GM23338 (cell line): ENCODE data around the gene ACD. TPM values are rescaled to one million over a fixed set of nuclear protein-coding genes. Genes with fewer than 3 reads are reported as not detected.

Experiments used
- ATAC-seq: fragments of 200-7000 bp; cut with Tn5 transposase; 3 replicates; pipeline ENCODE4 v1.9.1; 2020
- DNase-seq: peaks from one replicate; pipeline ENCODE4 v3.0.0-alpha.2; 2015; ENCODE audit warnings: low spot score
- H2AFZ ChIP-seq: fragments of 200-600 bp; sonication (generic); 2 replicates; pipeline ENCODE4 v1.8.0; 2016; ENCODE audit warnings: antibody characterized with exemption, mild to moderate bottlenecking, moderate library complexity
- H3F3A ChIP-seq: fragments of 200-600 bp; sonication (generic); replicated peaks from 2 replicates; pipeline ENCODE4 v1.8.0; 2017; ENCODE audit warnings: antibody characterized with exemption, mixed run types, low read depth
- H3K27ac ChIP-seq: fragments of 200-600 bp; sonication (generic); 2 replicates; pipeline ENCODE4 v1.6.1; 2016; ENCODE audit warnings: low read depth
- H3K27me3 ChIP-seq: fragments of 200-600 bp; sonication (generic); 2 replicates; pipeline ENCODE4 v1.8.0; 2016; ENCODE audit warnings: mild to moderate bottlenecking, mixed run types, moderate library complexity; ENCODE audit not compliant: insufficient read depth
- H3K36me3 ChIP-seq: fragments of 200-600 bp; sonication (generic); 2 replicates; pipeline ENCODE4 v1.8.0; 2016; ENCODE audit warnings: mild to moderate bottlenecking; ENCODE audit not compliant: insufficient read depth
- H3K4me1 ChIP-seq: fragments of 200-600 bp; sonication (generic); 2 replicates; pipeline ENCODE4 v1.8.0; 2016; ENCODE audit warnings: mild to moderate bottlenecking, moderate library complexity; ENCODE audit not compliant: insufficient read depth
- H3K4me2 ChIP-seq: fragments of 200-600 bp; sonication (generic); 2 replicates; pipeline ENCODE4 v1.7.1; 2017; ENCODE audit warnings: mixed run types
- H3K4me3 ChIP-seq: fragments of 200-600 bp; sonication (generic); 2 replicates; pipeline ENCODE4 v1.6.1; 2016; ENCODE audit warnings: mixed run types
- H3K79me2 ChIP-seq: fragments of 200-600 bp; sonication (generic); replicated peaks from 2 replicates; pipeline ENCODE4 v1.8.0; 2017; ENCODE audit warnings: mild to moderate bottlenecking; ENCODE audit not compliant: insufficient read depth
- H3K9me2 ChIP-seq: fragments of 200-600 bp; sonication (generic); 2 replicates; pipeline ENCODE4 v1.8.0; 2017; ENCODE audit not compliant: insufficient read depth
- H4K20me1 ChIP-seq: fragments of 200-600 bp; sonication (generic); replicated peaks from 2 replicates; pipeline ENCODE4 v1.8.0; 2017; ENCODE audit warnings: mild to moderate bottlenecking; ENCODE audit not compliant: insufficient read depth
- H3K27ac Mint-ChIP-seq: 2 replicates; pipeline ENCODE4 v1.8.0; 2020; ENCODE audit warnings: inconsistent platforms, mild to moderate bottlenecking, moderate library complexity, mixed read lengths
- H3K27me3 Mint-ChIP-seq: 3 replicates; pipeline ENCODE4 v1.8.0; 2022; ENCODE audit warnings: low read depth, mild to moderate bottlenecking, moderate library complexity, mixed read lengths, inconsistent platforms; ENCODE audit not compliant: insufficient read depth, poor library complexity
- H3K36me3 Mint-ChIP-seq: 3 replicates; pipeline ENCODE4 v1.8.0; 2021; ENCODE audit warnings: low read depth, mild to moderate bottlenecking, inconsistent platforms, moderate library complexity, mixed read lengths
- H3K4me1 Mint-ChIP-seq: 3 replicates; pipeline ENCODE4 v1.8.0; 2020; ENCODE audit warnings: mild to moderate bottlenecking, inconsistent platforms, mixed read lengths
- H3K4me3 Mint-ChIP-seq: 3 replicates; pipeline ENCODE4 v1.8.0; 2021; ENCODE audit warnings: moderate library complexity, mild to moderate bottlenecking, inconsistent platforms, mixed read lengths
- H3K9me3 Mint-ChIP-seq: 3 replicates; pipeline ENCODE4 v1.8.0; 2020; ENCODE audit warnings: moderate library complexity, mild to moderate bottlenecking, inconsistent platforms, mixed read lengths
- CTCF ChIP-seq, 2 experiments: fragments of 200-600 bp in 1 of 2; sonication (generic) in 1 of 2; conservative IDR thresholded peaks; 2 replicates each; pipeline versions ENCODE4 v1.5.1 to v1.6.1; 2016 to 2017; ENCODE audit warnings: antibody characterized with exemption in 2 of 2, low read depth in 2 of 2, mild to moderate bottlenecking in 2 of 2, moderate library complexity in 1 of 2
- REST ChIP-seq: IDR thresholded peaks from one replicate; pipeline ENCODE4 v1.6.1; 2018; ENCODE audit warnings: antibody characterized with exemption; ENCODE audit not compliant: unreplicated experiment
- polyA plus RNA-seq: library from polyadenylated mRNA; unstranded; fragments of >200 nt; fragmentation: Nextera tagmentation; extraction: Ambion mirVana; gene quantifications from 2 replicates; pipeline ENCODE4 v1.2.1, GENCODE V29; 2016
- total RNA-seq: library from RNA; depleted of rRNA; stranded (reverse); fragments of >200 nt; shearing (Covaris generic); gene quantifications from 2 replicates; pipeline ENCODE4 v1.2.3, GENCODE V29; 2014
- TF ChIP-seq, protein P1 (sequence below): fragments of 250-450 bp; sonication (Bioruptor Pico); IDR thresholded peaks from 2 replicates; pipeline ENCODE4 v1.5.0; 2020; ENCODE audit warnings: mild to moderate bottlenecking, moderate library complexity

Gene ACD
- total and polyA plus RNA-seq, 2 experiments from 2014 or later: 38.7 to 51.7 TPM

DNA sequence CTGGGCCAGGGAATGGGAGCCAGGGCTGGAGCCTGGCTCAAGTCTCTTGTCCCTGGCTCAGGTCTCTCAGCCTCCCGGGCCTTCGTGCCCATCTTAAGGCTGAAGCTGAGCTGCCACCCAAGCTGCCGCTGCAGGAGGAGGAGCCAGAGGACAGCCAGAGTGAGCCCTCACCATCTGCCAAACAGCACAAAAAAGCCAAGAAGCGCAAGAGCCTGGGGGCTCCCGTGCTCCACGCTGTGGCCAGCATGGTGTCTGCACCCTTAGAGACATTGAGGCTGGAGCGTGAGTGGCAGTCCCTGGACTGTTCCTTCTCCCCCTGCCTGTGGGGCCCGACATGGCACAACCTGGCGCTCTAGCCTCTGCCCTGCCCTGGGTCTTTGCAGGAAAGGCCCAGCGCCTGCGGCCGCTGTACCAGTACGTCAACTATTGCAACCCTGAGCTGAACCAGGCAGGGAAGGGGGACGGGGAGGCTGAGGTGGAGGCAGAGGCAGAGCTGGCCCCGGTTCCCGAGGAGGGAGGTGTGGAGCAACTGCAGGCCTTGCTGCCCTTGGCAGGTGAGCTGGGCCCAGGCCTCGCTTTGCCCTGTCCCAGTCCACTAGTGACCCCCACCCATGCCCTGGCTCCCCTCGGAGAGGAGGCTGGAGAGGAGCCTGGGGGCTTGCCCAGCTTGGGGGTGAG lies 7.9 kb upstream of the ACD start:
- peak overlapping the region; percentile 90; the same call in 1 of the 2 replicates for H3K4me3 ChIP-seq
- H3K27ac ChIP-seq: no peak overlapping the region
- peak overlapping the region; percentile 93; the same call in 1 of the 2 replicates for H3K4me2 ChIP-seq

More for the DNA sequence above, 7.9 kb upstream of the ACD start:
- Histone ChIP-seq H3K36me3 (no peaks in the 10 kb centered on the region), H3F3A (peaks cover 23% of the 10 kb centered on the region), H3K79me2 (no peaks in the 10 kb centered on the region), H3K9me2 (no peaks in the 10 kb centered on the region), H3K4me1 (peaks cover 7% of the 10 kb centered on the region; the same call in 1 of the 2 replicates), H3K27me3 (peaks cover 10% of the 10 kb centered on the region), H2AFZ (no peak overlapping the region), H4K20me1 (0 out of 2 replicates have a peak, but pooled peaks cover under 1% of the 10 kb centered on the region)
- 0 out of 3 replicates have a peak overlapping the region, but pooled peaks have one; percentile 76 for H3K4me3 Mint-ChIP-seq
- TF ChIP-seq, protein P1, sequence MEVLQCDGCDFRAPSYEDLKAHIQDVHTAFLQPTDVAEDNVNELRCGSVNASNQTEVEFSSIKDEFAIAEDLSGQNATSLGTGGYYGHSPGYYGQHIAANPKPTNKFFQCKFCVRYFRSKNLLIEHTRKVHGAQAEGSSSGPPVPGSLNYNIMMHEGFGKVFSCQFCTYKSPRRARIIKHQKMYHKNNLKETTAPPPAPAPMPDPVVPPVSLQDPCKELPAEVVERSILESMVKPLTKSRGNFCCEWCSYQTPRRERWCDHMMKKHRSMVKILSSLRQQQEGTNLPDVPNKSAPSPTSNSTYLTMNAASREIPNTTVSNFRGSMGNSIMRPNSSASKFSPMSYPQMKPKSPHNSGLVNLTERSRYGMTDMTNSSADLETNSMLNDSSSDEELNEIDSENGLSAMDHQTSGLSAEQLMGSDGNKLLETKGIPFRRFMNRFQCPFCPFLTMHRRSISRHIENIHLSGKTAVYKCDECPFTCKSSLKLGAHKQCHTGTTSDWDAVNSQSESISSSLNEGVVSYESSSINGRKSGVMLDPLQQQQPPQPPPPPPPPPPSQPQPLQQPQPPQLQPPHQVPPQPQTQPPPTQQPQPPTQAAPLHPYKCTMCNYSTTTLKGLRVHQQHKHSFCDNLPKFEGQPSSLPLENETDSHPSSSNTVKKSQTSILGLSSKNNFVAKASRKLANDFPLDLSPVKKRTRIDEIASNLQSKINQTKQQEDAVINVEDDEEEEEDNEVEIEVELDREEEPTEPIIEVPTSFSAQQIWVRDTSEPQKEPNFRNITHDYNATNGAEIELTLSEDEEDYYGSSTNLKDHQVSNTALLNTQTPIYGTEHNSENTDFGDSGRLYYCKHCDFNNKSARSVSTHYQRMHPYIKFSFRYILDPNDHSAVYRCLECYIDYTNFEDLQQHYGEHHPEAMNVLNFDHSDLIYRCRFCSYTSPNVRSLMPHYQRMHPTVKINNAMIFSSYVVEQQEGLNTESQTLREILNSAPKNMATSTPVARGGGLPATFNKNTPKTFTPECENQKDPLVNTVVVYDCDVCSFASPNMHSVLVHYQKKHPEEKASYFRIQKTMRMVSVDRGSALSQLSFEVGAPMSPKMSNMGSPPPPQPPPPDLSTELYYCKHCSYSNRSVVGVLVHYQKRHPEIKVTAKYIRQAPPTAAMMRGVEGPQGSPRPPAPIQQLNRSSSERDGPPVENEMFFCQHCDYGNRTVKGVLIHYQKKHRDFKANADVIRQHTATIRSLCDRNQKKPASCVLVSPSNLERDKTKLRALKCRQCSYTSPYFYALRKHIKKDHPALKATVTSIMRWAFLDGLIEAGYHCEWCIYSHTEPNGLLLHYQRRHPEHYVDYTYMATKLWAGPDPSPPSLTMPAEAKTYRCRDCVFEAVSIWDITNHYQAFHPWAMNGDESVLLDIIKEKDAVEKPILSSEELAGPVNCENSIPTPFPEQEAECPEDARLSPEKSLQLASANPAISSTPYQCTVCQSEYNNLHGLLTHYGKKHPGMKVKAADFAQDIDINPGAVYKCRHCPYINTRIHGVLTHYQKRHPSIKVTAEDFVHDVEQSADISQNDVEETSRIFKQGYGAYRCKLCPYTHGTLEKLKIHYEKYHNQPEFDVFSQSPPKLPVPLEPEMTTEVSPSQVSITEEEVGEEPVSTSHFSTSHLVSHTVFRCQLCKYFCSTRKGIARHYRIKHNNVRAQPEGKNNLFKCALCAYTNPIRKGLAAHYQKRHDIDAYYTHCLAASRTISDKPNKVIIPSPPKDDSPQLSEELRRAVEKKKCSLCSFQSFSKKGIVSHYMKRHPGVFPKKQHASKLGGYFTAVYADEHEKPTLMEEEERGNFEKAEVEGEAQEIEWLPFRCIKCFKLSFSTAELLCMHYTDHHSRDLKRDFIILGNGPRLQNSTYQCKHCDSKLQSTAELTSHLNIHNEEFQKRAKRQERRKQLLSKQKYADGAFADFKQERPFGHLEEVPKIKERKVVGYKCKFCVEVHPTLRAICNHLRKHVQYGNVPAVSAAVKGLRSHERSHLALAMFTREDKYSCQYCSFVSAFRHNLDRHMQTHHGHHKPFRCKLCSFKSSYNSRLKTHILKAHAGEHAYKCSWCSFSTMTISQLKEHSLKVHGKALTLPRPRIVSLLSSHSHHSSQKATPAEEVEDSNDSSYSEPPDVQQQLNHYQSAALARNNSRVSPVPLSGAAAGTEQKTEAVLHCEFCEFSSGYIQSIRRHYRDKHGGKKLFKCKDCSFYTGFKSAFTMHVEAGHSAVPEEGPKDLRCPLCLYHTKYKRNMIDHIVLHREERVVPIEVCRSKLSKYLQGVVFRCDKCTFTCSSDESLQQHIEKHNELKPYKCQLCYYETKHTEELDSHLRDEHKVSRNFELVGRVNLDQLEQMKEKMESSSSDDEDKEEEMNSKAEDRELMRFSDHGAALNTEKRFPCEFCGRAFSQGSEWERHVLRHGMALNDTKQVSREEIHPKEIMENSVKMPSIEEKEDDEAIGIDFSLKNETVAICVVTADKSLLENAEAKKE (CRISPR knock-in tag): no peak
- TF ChIP-seq CTCF (conservative IDR thresholded peaks at IDR 0.05; ENCODE audit: low read depth in 2 of 2) (peak; percentile 61 to 89), REST (no peak)
- H3K9me3 Mint-ChIP-seq: no peaks in the 10 kb centered on the region
- peaks cover 2% of the 10 kb centered on the region for H3K36me3 Mint-ChIP-seq
- H3K4me1 Mint-ChIP-seq: peaks cover 10% of the 10 kb centered on the region
- peaks cover 24% of the 10 kb centered on the region for H3K27me3 Mint-ChIP-seq
- DNase-seq: peak; percentile 96
- H3K27ac Mint-ChIP-seq: no peak overlapping the region
- peak; percentile 73 for ATAC-seq
